HG02678 (cell line): ENCODE data around the gene TDRD7.
"Not testable (repeated sequence)": the region's sequence is repeated elsewhere in the genome, so short reads cannot be mapped to it uniquely, and the experiment has no call there.

ENCODE experiments used
- ATAC-seq: cut with Tn5 transposase; IDR thresholded peaks from one replicate; pipeline ENCODE4 v1.9.1; 2021; ENCODE audit warnings: mild to moderate bottlenecking, moderate library complexity; ENCODE audit not compliant: unreplicated experiment

TDRD7 gene

GRCh38 chr9:97425973-97426336 lies 14.1 kb downstream of the TDRD7 start:
- no peak for ATAC-seq

DNA sequence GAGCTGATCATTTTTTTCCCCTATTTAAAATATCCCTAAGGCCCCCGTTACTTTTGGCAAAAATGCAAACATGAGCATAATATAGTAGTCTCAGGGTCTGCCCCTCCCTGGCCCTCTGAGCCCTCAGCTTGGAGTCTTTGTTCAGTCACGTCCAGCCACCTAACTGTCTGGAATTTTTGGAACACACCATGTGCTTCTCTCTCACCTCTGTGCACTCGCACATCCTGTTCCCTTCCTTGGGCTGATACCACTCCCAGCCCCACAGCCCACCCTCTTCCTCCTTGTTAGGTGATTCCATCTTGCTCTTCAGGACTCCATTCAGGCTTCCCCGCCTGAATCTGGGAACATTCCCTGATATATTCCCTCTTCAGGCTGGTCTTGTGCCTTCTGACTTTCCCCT lies 16.0 kb downstream of the TDRD7 start:
- no peak for ATAC-seq

GRCh38 chr9:97430316-97431043 lies 18.6 kb downstream of the TDRD7 start:
- no peak for ATAC-seq

DNA sequence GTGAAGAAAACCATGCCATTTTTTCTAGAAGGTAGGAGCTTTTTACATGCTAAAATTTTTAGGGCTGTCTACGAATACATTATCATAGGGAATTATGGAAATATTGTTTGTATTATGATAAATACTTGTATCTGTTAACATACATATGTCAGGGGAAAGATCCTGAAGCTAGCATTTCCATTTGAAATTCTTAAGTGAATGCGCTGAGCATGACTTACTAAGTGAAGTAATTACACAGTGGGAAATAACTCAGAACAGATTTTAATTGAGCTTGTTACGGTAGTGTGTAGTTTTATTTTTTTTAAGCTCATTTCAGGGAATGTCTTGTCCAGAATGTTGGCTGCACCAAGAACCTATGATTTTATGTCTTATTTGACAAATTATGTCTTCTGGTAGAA lies 19.1 kb downstream of the TDRD7 start:
- no peak for ATAC-seq

GRCh38 chr9:97431549-97432143 lies 19.8 kb downstream of the TDRD7 start:
- ATAC-seq: no peak

DNA sequence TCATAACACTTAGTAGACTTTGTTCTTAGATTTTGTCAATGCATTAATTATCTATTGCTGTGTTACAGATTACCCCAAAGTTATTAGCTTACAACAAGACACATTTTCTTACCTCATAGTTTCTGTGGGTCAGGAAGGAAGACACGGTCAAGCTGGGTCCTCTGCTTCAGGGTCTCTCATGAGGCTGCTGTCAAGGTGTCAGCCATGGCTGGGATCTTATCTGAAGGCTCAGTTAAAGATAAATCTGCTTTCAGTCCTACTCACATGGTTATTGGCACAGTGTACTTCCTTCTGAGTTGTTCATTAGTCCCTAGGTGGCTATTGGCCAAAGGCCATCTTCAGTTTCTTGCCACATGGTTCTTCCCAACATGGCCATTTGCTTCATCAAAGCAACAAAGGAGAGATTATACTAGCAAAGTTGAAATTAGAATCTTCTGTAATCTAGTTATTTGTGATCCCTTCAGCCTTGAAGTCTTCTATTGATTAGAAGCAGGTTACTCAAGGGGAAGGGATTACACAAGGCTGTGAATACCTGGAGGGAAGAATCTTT lies 25.2 kb downstream of the TDRD7 start:
- no peak for ATAC-seq

- no peak for ATAC-seq
Measured at GRCh38 chr9:97438257-97438656, 26.4 kb downstream of the TDRD7 start.

DNA sequence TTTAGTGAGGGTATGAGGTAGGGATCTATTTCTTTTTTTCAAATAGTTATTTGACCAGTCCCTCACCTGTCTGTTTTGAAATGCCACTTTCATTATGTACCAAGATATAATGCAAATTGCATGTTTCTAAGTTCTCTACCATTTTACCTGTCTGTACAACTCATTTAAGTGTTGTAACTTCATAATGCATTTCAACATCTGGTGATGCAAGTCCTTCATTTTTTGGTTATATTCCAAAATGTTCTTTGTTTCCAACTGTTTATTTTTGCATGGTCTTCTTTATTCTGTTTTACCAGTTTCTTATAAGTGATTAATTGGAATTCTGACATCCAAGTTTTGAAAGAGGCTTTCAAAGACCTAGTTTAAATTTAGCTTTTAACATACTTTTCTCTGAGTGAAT lies 26.8 kb downstream of the TDRD7 start:
- no peak for ATAC-seq

DNA sequence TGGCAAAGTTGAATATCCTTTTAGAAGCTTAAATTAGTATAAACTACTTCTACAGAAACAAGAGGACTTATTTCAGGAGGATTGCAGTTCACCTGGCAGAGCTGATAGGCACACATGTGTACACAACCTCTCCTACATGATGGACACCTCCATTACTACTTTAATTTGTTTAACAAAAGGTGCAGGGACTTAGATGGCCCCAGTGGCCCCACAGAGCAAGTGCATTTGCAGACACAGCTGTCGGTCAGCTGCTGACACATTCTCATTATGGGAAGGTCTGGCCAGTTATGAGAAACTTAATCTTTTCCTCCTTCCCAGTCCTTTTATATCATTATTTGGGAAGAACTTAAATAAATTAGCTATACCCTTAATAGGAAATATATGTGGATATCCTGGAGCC lies 28.3 kb downstream of the TDRD7 start:
- no peak for ATAC-seq

- no peak for ATAC-seq
Measured at GRCh38 chr9:97441729-97442128, 29.8 kb downstream of the TDRD7 start.

- no peak for ATAC-seq
Measured at GRCh38 chr9:97445119-97445701, 33.3 kb downstream of the TDRD7 start.

- no peak for ATAC-seq
Measured at GRCh38 chr9:97447001-97447400, 35.1 kb downstream of the TDRD7 start.

DNA sequence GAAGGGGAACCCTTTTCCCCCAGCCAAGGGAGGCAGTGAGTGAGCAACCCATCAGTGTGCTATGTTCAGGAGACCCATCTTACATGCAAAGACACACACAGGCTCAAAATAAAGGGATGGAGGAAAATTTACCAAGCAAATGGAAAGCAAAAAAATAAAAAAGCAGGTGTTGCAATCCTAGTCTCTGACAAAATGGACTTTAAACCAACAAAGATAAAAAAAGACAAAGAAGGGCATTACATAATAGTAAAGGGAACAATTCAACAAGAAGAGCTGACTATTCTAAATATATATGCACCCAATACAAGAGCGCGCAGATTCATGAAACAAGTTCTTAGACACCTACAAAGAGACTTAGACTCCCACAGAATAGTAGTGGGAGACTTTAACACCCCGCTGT lies 41.7 kb downstream of the TDRD7 start:
- not testable (repeated sequence) for ATAC-seq

DNA sequence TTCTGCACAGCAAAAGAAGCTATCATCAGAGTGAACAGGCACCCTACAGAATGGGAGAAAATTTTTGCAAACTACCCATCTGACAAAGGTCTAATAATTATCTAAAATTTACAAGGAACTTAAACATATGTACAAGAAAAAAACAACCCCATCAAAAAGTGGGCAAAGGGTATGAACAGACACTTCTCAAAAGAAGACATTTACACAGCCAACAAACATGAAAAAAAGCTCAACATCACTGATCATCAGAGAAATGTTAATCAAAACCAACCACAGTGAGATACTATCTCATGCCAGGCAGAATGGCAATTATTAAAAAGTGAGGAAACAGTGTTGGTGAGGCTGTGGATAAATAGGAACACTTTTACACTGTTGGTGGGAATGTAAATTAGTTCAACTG lies 44.9 kb downstream of the TDRD7 start:
- not testable (repeated sequence) for ATAC-seq

DNA sequence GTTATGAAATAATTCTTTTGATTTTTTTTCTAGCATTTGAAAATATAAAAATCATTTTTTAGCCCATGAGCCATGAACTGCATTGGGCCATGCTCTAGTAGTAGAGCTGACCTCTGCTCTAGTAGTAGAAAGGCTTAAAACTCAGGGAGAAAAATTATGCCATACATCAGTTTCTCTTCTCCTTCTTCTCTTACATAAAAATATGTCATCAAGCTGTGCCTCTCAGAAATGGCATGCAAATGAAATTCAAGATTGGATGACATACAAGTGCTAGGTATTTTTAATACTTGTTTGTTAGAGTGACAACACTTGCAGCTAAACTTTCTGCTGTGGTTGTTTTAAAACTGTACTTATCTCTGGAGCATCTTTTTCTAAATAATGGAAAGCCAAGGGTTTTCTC lies 47.4 kb downstream of the TDRD7 start:
- ATAC-seq: no peak

- ATAC-seq: no peak
Measured at GRCh38 chr9:97462159-97462558, 50.3 kb downstream of the TDRD7 start.

- ATAC-seq: no peak
Measured at GRCh38 chr9:97462914-97463313, 51.0 kb downstream of the TDRD7 start.

DNA sequence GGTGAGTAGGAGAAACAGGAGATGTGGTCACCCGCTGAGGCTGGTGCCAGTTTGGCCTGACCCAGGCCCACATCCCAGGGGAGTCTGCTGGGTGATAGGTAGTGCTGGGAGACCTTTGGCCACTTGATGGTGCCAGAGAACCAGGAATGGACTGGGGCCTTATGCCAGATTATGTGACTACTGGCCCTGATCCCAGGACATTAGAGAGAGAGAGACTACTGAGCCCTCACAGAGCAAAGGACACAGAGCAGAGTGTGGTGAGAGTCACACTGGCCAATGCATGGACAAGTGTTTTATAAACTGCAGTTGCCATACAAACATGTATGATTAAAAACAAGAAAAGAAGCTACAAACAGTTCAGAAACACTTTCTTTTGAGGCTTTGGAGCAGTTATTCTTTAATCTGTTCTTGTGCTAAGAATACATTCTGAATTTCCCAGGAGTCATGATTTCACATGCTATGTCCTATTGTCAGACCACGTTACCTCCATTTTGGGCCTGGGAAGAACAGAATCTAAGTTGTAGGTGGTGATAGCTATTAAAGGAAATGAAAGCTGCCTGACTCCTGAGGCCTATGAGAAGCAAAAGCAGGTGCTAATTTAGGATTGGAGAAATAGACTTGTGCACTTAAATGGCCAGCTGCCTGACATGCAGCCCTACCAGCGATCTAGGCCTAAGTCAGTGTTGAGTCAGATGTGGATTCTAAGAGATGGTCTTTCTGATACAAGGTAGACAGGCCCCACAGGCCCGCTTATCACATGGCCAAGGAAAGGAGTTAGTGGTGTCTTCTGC lies 57.0 kb downstream of the TDRD7 start:
- peak; percentile 76 for ATAC-seq

DNA sequence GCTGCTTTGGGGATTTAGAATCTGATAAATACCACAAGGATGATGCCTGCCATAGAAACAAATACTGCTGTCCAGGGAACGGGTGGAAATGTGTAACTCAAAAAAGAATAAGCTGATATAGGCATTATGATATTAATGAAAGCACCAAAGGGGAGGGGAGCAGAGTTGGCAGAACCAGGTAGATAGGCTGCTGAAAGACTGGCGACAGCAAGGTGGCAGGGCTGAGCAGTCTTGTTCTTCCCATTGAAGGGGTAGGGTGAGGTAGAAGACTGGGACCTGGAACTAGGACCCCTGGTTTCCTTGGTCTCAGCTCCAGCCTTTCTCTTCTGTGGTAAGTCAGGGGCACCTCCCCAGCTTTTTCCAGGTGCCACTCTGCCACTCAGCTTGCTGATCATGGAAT lies 58.2 kb downstream of the TDRD7 start:
- ATAC-seq: no peak

DNA sequence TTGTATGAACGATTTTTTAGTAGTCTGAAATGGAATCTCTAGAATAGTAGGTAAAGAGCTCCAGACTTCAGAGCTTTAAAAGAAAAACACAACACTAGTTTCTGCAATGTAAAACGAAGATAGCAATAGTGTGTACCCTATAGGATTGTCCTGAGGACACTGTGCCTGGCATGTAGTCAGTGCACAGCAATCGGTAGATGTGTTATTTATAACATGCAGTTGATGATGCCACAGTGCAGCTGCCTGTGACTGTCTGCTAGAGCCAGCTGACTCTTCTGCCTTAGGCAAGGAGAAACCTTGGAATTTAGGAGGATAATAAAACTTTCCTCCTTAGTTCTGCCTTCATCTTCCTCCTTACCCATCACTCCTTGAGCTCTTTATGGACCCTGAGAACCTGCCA lies 61.8 kb downstream of the TDRD7 start:
- no peak for ATAC-seq

DNA sequence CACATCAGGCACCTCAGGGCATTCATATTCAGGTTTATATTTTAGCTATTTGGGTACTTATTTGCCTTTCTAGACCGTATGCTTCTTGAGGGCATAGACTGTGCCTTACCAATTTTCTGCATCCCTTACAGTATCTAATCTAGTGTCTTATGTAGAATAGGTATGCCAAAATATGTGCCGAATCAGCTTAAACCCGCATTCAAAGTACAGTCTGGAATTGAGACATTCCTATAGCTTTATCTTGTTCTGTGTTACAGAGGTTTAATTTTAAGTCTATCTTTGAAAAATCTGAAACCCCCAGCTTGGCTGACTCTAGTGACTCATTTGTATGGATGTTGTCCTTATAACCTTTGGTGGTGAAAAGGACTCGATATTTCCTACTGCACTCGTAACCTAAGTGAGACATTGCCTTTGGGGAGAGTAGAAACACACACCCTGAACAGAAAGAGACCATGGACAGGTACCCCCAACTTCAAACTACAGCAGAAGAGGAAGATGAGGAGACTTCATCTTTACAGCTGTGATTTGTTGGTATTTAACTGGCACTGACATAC lies 62.6 kb downstream of the TDRD7 start:
- ATAC-seq: no peak
